ENCODE measurements around the gene NUP43. TPM values are rescaled to one million over a fixed set of nuclear protein-coding genes. Genes with fewer than 3 reads are reported as not detected.
A peak's percentile ranks its signal among the peaks of the same experiment; 100 is the strongest.

The NUP43 gene, protein sequence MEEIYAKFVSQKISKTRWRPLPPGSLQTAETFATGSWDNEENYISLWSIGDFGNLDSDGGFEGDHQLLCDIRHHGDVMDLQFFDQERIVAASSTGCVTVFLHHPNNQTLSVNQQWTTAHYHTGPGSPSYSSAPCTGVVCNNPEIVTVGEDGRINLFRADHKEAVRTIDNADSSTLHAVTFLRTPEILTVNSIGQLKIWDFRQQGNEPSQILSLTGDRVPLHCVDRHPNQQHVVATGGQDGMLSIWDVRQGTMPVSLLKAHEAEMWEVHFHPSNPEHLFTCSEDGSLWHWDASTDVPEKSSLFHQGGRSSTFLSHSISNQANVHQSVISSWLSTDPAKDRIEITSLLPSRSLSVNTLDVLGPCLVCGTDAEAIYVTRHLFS
- polyA plus RNA-seq (2011; rRNA removed) (40.3 and 49.5 TPM in 2 replicates), polyA plus RNA-seq (2017; fragmentation: RNase III; extraction: RNeasy Plus Mini Kit Qiagen cat#74134 plus additional on column Dnase treatment) (19.2 to 21.3 TPM (median 20.0 TPM) in 3 replicates), polyA minus RNA-seq (2011; rRNA and poly(A)+ RNA removed) (70.4 and 76.7 TPM in 2 replicates)
- 8.1 and 9.3 TPM in 2 replicates for polyA plus RNA-seq (2012; cell fraction: cytosol; rRNA removed)
- 6.4 and 12.1 TPM in 2 replicates for polyA plus RNA-seq (2012; cell fraction: nucleus; rRNA removed)

GRCh38 chr6:149746147-149746946 is at the start of gene NUP43:
Gene NUP43, minus strand, starts transcription at chr6:149746529. Its CDS starts 34 bp downstream, at chr6:149746495.
- FAIRE-seq (no peak), ATAC-seq (peak; percentile 77 to 79), DNase-seq (ENCODE audit: low read depth in 1 of 2, low spot score in 1 of 2) (peak; percentile 81 to 94)
- Histone ChIP-seq H3K4me2 (peak within 1 kb of the TSS; percentile 92), H3K4me3 (peak within 1 kb of the TSS; percentile 81), H3K4me1 (peaks cover 21% of the 10 kb centered on the region), H3K9me3 (no peaks in the 10 kb centered on the region), H3K27ac (peak within 1 kb of the TSS; percentile 78 to 91)
- TF ChIP-seq, protein P1, sequence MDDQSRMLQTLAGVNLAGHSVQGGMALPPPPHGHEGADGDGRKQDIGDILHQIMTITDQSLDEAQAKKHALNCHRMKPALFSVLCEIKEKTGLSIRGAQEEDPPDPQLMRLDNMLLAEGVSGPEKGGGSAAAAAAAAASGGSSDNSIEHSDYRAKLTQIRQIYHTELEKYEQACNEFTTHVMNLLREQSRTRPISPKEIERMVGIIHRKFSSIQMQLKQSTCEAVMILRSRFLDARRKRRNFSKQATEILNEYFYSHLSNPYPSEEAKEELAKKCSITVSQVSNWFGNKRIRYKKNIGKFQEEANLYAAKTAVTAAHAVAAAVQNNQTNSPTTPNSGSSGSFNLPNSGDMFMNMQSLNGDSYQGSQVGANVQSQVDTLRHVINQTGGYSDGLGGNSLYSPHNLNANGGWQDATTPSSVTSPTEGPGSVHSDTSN (IDR thresholded peaks at IDR 0.05): no peak
- TF ChIP-seq HDAC2 (IDR thresholded peaks at IDR 0.05): no peak
- TF ChIP-seq CTCF (IDR thresholded peaks at IDR 0.05): peak; percentile 8; the same call in 1 of the 3 replicates
- no peak for TF ChIP-seq RCOR1 (IDR thresholded peaks at IDR 0.05; ENCODE audit: low read depth, low read length)
- no peak for TF ChIP-seq NFE2L2 (conservative IDR thresholded peaks at IDR 0.05; ENCODE audit: low read length)
- TF ChIP-seq GATA3 (IDR thresholded peaks at IDR 0.05; ENCODE audit: borderline replicate concordance): no peak
- TF ChIP-seq ESRRA (IDR thresholded peaks at IDR 0.05; ENCODE audit: borderline replicate concordance, low read length): no peak
- no peak for TF ChIP-seq CBX2 (IDR thresholded peaks at IDR 0.05; ENCODE audit: borderline replicate concordance, low read depth)
- TF ChIP-seq, protein P2, sequence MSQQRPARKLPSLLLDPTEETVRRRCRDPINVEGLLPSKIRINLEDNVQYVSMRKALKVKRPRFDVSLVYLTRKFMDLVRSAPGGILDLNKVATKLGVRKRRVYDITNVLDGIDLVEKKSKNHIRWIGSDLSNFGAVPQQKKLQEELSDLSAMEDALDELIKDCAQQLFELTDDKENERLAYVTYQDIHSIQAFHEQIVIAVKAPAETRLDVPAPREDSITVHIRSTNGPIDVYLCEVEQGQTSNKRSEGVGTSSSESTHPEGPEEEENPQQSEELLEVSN (IDR thresholded peaks at IDR 0.05; ENCODE audit: borderline replicate concordance, low read depth): peak; percentile 45; the same call in 1 of the 2 replicates
- no peak for TF ChIP-seq SREBF2 (IDR thresholded peaks at IDR 0.05)
- TF ChIP-seq KDM1A (IDR thresholded peaks at IDR 0.05; ENCODE audit: low read depth): no peak
- TF ChIP-seq MYC (IDR thresholded peaks at IDR 0.05; ENCODE audit: borderline replicate concordance, low read length): no peak
- TF ChIP-seq CHD2 (IDR thresholded peaks at IDR 0.05; ENCODE audit: low read length, partially characterized antibody): no peak
- peak in 1 of 2 experiments; percentile 60; a peak in 2 of 5 replicates for TF ChIP-seq JUN (IDR thresholded peaks at IDR 0.05)
- no peak for TF ChIP-seq CBX8 (IDR thresholded peaks at IDR 0.05)
- TF ChIP-seq RAD21 (conservative IDR thresholded peaks at IDR 0.05 in 1 of 2, IDR thresholded peaks at IDR 0.05 in 1 of 2): no peak
- TF ChIP-seq EP300 (IDR thresholded peaks at IDR 0.05): no peak
- no peak for TF ChIP-seq CEBPB (IDR thresholded peaks at IDR 0.05)
- no peak for TF ChIP-seq CHD4 (IDR thresholded peaks at IDR 0.05; ENCODE audit: borderline replicate concordance)
- TF ChIP-seq RFX5 (IDR thresholded peaks at IDR 0.05): no peak
- TF ChIP-seq MAFK (IDR thresholded peaks at IDR 0.05; ENCODE audit: partially characterized antibody): peak; percentile 70
- no peak for TF ChIP-seq HES2 (IDR thresholded peaks at IDR 0.05)
- no peak for TF ChIP-seq FOSL2 (IDR thresholded peaks at IDR 0.05)
- TF ChIP-seq FOSL2 (CRISPR knock-in tag; IDR thresholded peaks at IDR 0.05): no peak
- no peak for TF ChIP-seq ZNF302 (CRISPR knock-in tag; IDR thresholded peaks at IDR 0.05)
- no peak for TF ChIP-seq PHF8 (IDR thresholded peaks at IDR 0.05; ENCODE audit: borderline replicate concordance, low read depth)
- TF ChIP-seq MAX (IDR thresholded peaks at IDR 0.05): peak; percentile 46; the same call in 1 of the 2 replicates
- TF ChIP-seq NPAS2 (CRISPR knock-in tag; IDR thresholded peaks at IDR 0.05; ENCODE audit: borderline replicate concordance): no peak
- peak; percentile 38; the same call in 1 of the 2 replicates for TF ChIP-seq KDM5A (IDR thresholded peaks at IDR 0.05)
- peak; percentile 21; the same call in 1 of the 2 replicates for TF ChIP-seq POLR2A (IDR thresholded peaks at IDR 0.05; ENCODE audit: low read length)
- no peak for TF ChIP-seq HEYL (CRISPR knock-in tag; IDR thresholded peaks at IDR 0.05)
- TF ChIP-seq SMC3 (IDR thresholded peaks at IDR 0.05): no peak
- no peak for TF ChIP-seq TFCP2L1 (CRISPR knock-in tag; IDR thresholded peaks at IDR 0.05)
- TF ChIP-seq, protein P3, sequence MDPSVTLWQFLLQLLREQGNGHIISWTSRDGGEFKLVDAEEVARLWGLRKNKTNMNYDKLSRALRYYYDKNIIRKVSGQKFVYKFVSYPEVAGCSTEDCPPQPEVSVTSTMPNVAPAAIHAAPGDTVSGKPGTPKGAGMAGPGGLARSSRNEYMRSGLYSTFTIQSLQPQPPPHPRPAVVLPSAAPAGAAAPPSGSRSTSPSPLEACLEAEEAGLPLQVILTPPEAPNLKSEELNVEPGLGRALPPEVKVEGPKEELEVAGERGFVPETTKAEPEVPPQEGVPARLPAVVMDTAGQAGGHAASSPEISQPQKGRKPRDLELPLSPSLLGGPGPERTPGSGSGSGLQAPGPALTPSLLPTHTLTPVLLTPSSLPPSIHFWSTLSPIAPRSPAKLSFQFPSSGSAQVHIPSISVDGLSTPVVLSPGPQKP (IDR thresholded peaks at IDR 0.05; ENCODE audit: low read depth, low read length): no peak
- TF ChIP-seq BHLHE40 (IDR thresholded peaks at IDR 0.05; ENCODE audit: low read depth, low read length): no peak
- 7% methylated on average over 11 of the region's 41 CpGs for WGBS (ENCODE audit: missing lambda C conversion rate)
- POLR2A ChIA-PET: no interaction called here
- CTCF ChIA-PET: interaction anchor here (0.8 to 0.9 kb wide), 2 partner anchors 9 to 10 kb away, joined by 3 to 4 read pairs; no protein-coding TSS in a partner anchor
